SK-N-SH treated with all-trans-retinoic acid at 6 μM for 48 hours (cell line): ENCODE data around the gene HPS5.

Experiments used
- BACH2 ChIP-seq: fragments of 250-450 bp; sonication (Bioruptor Pico); IDR thresholded peaks from 2 replicates; pipeline ENCODE4 v1.9.0; 2021; ENCODE audit warnings: mild to moderate bottlenecking, borderline replicate concordance
- CREB5 ChIP-seq: fragments of 250-450 bp; sonication (Bioruptor Pico); IDR thresholded peaks from 2 replicates; pipeline ENCODE4 v1.5.1; 2020; ENCODE audit warnings: low read depth, mild to moderate bottlenecking, moderate library complexity

- TF ChIP-seq BACH2 (no peak), CREB5 (CRISPR knock-in tag) (no peak)
These were observed 67.1 kb downstream of the HPS5 start for GRCh38 chr11:18254781-18255361.
